Fibroblast of skin of right quadriceps (primary cell): ENCODE measurements around the gene PNMA6A.
"Not testable (repeated sequence)": the region's sequence is repeated elsewhere in the genome, so short reads cannot be mapped to it uniquely, and the experiment has no call there.

Experiments
- DNase-seq: peaks from one replicate; pipeline ENCODE4 v3.0.0-alpha.2; 2013

The PNMA6A gene

DNA sequence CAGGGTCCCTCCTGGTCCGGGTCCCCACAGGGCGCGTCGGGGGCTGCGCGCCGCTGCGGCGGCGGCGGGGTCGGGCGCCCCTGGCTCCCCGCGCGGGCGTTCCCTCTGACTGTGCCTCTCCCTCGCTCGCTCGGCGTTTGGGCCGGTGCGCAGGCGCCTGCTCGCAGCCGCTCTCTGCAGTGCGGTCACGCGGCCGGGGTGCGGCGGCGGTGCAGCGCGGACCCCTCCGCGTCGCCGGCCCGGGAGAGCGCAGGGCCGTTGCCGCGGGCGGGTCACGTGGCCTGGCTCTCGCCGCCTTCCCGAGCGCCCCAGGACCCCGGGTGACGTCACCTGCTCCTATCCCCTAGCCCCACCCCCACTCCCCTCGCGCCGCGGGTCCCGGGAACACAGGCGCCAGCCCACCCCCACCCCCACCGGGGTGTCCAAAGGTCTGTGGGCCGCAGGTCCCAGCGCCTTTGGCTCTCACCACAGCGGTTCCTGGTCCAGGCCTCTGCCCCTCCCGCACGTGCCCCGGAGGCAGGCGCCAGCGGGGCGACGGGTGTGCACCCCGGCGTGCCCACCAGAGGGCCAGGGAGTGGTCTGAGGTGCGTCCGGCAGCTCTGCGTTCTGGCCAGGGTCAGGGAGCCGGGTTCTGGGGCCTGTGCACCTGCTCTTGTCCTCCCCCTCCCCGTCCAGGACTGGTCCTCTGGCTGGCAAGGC, 5.3 kb downstream of the PNMA6A start:
- DNase-seq = not testable (repeated sequence)

DNA sequence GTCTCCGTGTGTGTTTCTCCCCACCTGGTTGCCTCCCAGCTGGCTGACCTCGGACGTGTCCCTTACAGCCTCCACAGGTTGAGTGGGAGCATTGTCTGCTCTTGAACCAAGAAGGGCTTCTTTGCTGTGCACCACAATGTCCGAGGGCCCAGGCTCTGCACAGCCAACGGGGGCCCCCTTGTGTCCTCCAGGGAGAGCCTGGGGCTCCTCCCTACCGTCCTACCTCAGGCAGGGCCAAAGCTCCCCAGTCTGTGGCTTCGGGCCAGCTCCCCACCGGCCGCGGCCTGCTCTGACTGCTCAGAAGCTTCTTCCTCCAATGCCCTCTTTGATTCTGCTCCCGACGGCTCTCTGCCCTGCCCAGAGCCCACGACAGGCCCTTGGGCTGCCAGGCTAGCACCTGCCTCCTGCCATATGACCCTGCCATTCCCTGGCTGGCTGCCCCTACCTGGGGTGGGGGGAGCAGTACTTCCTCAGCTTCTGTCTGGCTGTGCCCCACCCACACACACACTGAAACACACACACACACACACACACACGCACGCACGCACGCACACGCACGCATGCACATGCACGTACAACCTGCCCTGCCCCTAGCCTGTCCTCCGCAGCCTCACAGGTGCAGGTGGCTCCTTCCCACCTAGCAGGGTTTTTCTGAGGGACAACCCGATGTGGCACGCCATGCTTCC, 11.1 kb downstream of the PNMA6A start:
- not testable (repeated sequence) for DNase-seq

DNA sequence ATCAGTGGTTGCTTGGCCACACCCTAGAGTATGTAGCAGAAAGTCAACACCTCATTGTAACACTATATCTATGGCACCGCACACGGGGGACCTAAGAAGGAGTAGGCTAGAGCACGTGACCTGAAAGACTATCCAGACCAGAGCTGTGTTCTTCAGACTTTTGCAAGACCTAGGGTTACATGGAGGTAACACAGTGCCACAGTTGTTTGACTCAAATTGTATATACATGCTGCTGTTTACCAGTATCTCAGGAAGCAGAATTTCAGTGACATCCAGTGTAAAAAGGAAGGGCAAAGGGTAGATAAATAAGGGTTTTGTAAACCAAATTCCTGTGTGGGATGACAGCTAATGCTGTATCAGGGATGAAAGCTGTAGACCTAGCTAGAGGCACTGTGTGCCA, 30.2 kb downstream of the PNMA6A start:
- no peak for DNase-seq

DNA sequence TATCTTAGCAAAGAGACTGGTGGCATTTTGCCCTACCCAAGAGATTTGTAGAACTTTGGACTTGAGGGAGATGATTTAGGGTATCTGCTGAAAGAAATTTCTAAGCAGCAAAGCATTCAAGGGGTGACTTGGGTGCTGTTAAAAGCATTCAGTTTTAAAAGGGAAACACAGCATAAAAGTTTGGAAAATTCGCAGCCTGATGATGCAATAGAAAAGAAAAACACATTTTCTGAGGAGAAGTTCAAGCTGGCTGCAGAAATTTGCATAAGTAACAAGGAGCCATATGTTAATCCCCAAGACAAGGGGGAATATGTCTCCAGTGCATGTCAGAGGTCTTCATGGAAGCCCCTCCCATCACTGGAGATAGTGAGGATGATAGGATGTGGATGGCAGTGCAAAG, 32.7 kb downstream of the PNMA6A start:
- DNase-seq = not testable (repeated sequence)

DNA sequence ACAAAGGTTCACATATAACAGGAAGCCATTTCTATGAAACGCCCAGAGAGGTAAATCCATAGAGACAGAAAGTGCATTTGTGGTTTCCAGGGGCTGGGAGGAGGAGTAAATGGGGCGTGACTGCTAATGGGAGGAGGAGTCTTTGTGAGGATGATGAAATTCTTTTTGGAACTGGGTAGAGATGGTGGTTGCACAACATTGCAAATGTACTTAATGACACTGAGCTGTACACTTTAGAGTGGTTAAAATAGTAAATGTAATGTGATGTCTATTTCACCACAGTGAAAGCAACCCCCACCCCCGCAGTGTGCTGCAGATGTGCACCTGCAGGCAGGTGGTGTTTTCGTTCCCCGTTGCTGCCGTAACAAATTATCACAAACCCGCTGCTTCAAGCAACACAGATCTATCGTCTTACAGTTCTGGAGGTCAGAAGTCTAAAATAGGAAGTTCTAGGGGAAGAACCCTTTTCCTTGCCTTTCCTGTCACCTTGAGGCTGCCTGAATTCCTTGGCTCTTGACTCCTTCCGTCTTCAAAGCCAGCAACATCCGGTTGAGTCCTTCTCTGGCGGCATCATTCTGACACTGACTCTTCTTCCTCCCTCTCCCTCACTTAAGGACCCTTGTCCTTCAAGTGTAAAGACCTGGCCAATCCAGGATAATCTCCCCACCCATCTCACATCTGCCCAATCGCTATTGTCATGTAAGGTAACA, 34.0 kb downstream of the PNMA6A start:
- not testable (repeated sequence) for DNase-seq

DNA sequence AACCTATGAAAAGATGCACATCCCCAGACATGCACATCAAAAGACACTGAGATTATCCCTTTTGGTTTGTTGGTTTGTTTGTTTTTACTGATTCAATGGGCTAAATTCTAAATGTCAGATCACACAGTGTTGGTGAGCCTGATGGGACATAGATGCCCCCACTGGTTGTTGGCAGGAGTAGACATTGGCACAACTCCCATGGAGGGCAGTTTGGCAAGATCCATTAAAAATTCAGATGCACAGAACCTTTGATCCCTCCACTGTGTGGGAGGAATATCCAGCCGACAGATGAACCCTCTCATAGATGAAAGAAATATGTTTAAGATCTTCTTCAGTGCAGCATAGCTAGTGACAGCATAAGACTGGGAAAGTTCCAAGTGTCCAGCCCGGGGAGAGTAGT, 38.5 kb downstream of the PNMA6A start:
- not testable (repeated sequence) for DNase-seq

DNA sequence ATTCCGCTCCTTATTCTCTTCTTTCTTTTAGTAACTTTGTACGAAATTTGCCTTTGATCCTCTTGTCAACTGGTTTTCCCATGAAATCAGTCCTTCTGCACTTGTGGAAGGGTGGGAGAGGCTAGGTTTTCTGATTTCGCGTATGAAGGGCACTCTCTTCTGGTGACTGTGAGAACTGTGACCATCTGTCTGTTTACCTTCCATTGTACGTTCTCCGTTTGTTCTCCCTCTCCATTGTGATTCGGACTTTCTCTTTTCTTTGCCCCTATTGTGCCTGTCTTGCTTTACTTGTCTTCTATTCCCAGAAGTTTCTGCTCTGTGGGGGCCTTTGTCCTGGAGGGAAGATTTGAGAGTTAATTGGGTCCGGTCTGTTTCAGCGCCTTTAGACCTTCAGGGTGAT, 41.6 kb downstream of the PNMA6A start:
- not testable (repeated sequence) for DNase-seq

DNA sequence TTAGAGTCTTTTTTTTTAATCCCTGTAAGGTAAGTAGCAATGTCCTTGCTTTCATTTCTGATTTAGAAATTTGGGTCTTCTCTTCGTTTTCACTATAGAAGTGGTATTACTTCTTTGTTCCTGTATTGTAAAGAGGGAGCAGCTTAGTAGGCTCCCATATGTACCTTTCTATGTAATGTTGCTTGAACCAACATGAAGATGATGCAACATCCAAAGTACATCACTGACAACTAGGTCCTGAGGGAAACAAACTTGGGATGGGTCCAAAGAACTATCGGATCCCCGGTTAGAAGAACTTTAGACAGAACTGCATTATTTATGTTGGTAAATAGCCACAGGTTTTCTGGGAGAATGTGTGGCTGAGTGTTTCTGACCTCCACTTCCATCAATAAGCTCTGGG, 45.5 kb downstream of the PNMA6A start:
- not testable (repeated sequence) for DNase-seq

DNA sequence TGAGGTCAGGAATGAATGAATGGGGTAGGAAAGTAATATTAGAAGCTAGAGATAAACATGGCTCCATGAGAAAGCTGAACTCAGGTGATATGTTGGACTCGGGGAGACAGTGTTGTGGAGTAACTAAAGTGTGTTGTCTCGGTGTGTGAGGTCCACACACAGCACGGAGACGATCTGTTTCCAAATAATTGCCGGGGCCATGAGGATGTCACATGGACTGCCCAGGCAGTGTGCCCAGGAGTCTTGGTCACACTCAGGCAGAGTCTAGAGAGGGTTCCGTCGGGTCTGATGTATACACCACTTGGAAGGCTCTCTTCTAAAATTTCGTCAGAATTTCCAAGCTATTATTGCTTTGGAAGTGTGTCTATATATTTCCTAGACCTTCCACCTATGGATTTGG, 48.0 kb downstream of the PNMA6A start:
- not testable (repeated sequence) for DNase-seq

DNA sequence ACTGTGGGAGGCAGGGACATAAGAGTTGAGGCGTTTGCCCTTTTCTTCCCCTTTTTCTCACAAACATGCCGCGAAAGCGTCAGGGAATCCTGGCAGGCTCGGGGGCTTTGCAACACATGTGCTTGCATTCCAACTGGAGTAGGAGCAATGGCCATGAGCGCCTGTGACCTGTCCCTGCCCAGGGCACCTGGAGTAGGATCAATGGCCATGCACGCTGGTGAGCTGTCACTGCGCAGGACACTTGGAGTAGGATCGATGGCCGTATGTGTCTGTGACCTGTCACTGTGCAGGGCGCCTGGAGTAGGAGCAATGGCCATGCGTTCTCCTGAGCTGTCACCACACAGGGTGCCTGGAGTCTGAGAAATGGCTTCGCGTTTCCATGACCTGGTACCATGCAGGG, 51.2 kb downstream of the PNMA6A start:
- DNase-seq = not testable (repeated sequence)
